Mesothelial cell of epicardium (in vitro differentiated cells): ENCODE measurements around the gene CELSR2. TPM values are rescaled to one million over a fixed set of nuclear protein-coding genes. Genes with fewer than 3 reads are reported as not detected.
"Not testable (repeated sequence)": the region's sequence is repeated elsewhere in the genome, so short reads cannot be mapped to it uniquely, and the experiment has no call there.

ENCODE experiments used
- DNase-seq, 2 experiments: peaks; one replicate each; pipeline ENCODE4 v3.0.0; 2021; ENCODE audit warnings: low spot score in 2 of 2; ENCODE audit not compliant: unreplicated experiment in 2 of 2
- H3K27ac Mint-ChIP-seq: 2 replicates; pipeline ENCODE4 v1.8.0; 2021; ENCODE audit warnings: mixed read lengths
- H3K27me3 Mint-ChIP-seq: 2 replicates; pipeline ENCODE4 v1.8.0; 2021; ENCODE audit warnings: low read depth, mixed read lengths
- H3K36me3 Mint-ChIP-seq: 2 replicates; pipeline ENCODE4 v1.8.0; 2021; ENCODE audit warnings: mixed read lengths
- H3K4me1 Mint-ChIP-seq: 2 replicates; pipeline ENCODE4 v1.8.0; 2021; ENCODE audit warnings: mixed read lengths
- H3K4me3 Mint-ChIP-seq: 2 replicates; pipeline ENCODE4 v1.8.0; 2021; ENCODE audit warnings: mild to moderate bottlenecking, moderate library complexity, mixed read lengths
- H3K9me3 Mint-ChIP-seq: 2 replicates; pipeline ENCODE4 v1.8.0; 2021; ENCODE audit warnings: mixed read lengths
- CTCF ChIP-seq: fragments of 200-600 bp; sonication (generic); IDR thresholded peaks from one replicate; pipeline ENCODE4 v1.5.0; 2021; ENCODE audit warnings: antibody characterized with exemption; ENCODE audit not compliant: unreplicated experiment
- total RNA-seq: library from RNA; stranded (reverse); gene quantifications from 3 replicates; pipeline ENCODE4 v1.2.1, GENCODE V29; 2021

CELSR2 gene
- total RNA-seq, 1 donor from 2014 or later = 27.1 TPM

GRCh38 chr1:109299558-109300343 lies 50.4 kb downstream of the CELSR2 start:
- no peaks in the 10 kb centered on the region for H3K9me3 Mint-ChIP-seq
- no peaks in the 10 kb centered on the region for H3K36me3 Mint-ChIP-seq
- TF ChIP-seq CTCF = no peak
- H3K27ac Mint-ChIP-seq = peak overlapping the region; percentile 93
- peaks cover 19% of the 10 kb centered on the region for H3K4me1 Mint-ChIP-seq
- no peak for DNase-seq
- no peaks in the 10 kb centered on the region for H3K27me3 Mint-ChIP-seq
- H3K4me3 Mint-ChIP-seq = no peak overlapping the region

- TF ChIP-seq CTCF = no peak
- no peaks in the 10 kb centered on the region for H3K9me3 Mint-ChIP-seq
- no peak overlapping the region for H3K4me3 Mint-ChIP-seq
- H3K4me1 Mint-ChIP-seq = peaks cover 19% of the 10 kb centered on the region
- H3K36me3 Mint-ChIP-seq = no peaks in the 10 kb centered on the region
- no peak for DNase-seq
- H3K27me3 Mint-ChIP-seq = no peaks in the 10 kb centered on the region
- no peak overlapping the region for H3K27ac Mint-ChIP-seq
Measured at GRCh38 chr1:109300650-109301151, 51.4 kb downstream of the CELSR2 start.

GRCh38 chr1:109301874-109302273 lies 52.5 kb downstream of the CELSR2 start:
- no peak overlapping the region for H3K4me3 Mint-ChIP-seq
- H3K27me3 Mint-ChIP-seq = no peaks in the 10 kb centered on the region
- H3K4me1 Mint-ChIP-seq = peaks cover 26% of the 10 kb centered on the region
- H3K27ac Mint-ChIP-seq = no peak overlapping the region
- no peaks in the 10 kb centered on the region for H3K36me3 Mint-ChIP-seq
- no peak for TF ChIP-seq CTCF
- DNase-seq = no peak
- H3K9me3 Mint-ChIP-seq = no peaks in the 10 kb centered on the region

- no peak overlapping the region for H3K4me3 Mint-ChIP-seq
- no peaks in the 10 kb centered on the region for H3K27me3 Mint-ChIP-seq
- TF ChIP-seq CTCF = no peak
- H3K36me3 Mint-ChIP-seq = no peaks in the 10 kb centered on the region
- no peaks in the 10 kb centered on the region for H3K9me3 Mint-ChIP-seq
- no peak overlapping the region for H3K27ac Mint-ChIP-seq
- H3K4me1 Mint-ChIP-seq = peaks cover 31% of the 10 kb centered on the region
- DNase-seq = no peak
Measured at GRCh38 chr1:109304226-109304920, 55.0 kb downstream of the CELSR2 start.

- H3K4me3 Mint-ChIP-seq, DNase-seq, H3K36me3 Mint-ChIP-seq, H3K27me3 Mint-ChIP-seq, H3K9me3 Mint-ChIP-seq: not testable (repeated sequence)
- Mint-ChIP-seq H3K4me1 (peaks cover 28% of the 10 kb centered on the region), H3K27ac (peak overlapping the region; percentile 81)
Measured at GRCh38 chr1:109305991-109306390, 56.7 kb downstream of the CELSR2 start.

GRCh38 chr1:109306832-109307273 lies 57.5 kb downstream of the CELSR2 start, which contains the start of gene MYBPHL:
Gene MYBPHL, minus strand, starts transcription at chr1:109307011. Its CDS starts 20 bp downstream, at chr1:109306991.
- Mint-ChIP-seq H3K4me1 (peaks cover 28% of the 10 kb centered on the region), H3K27ac (peak within 1 kb of the TSS; percentile 81), H3K36me3 (no peaks in the 10 kb centered on the region)

More at GRCh38 chr1:109306832-109307273, 57.5 kb downstream of the CELSR2 start, which contains the start of gene MYBPHL:
- Mint-ChIP-seq H3K27me3 (no peaks in the 10 kb centered on the region), H3K4me3 (no peak within 1 kb of the TSS), H3K9me3 (no peaks in the 10 kb centered on the region)
- DNase-seq = no peak
- no peak for TF ChIP-seq CTCF
